Keratinocyte (primary cell): ENCODE results near the gene ZNF292. TPM values are rescaled to one million over a fixed set of nuclear protein-coding genes. Genes with fewer than 3 reads are reported as not detected.

Experiments used
- DNase-seq: peaks from one replicate; pipeline ENCODE4 v3.0.0-alpha.2; 2011; ENCODE audit warnings: low read depth, missing footprints, low spot score
- FAIRE-seq: peaks from 2 replicates; lab custom pipeline; 2011; peaks lifted over from hg19 to GRCh38; lab: Jason Lieb, UNC
- H2AFZ ChIP-seq: 2 replicates; pipeline ENCODE4 v1.6.0; 2012; ENCODE audit warnings: low read length, control low read depth, inconsistent platforms; ENCODE audit not compliant: control insufficient read depth
- H3K27ac ChIP-seq: 2 replicates; pipeline ENCODE4 v1.5.1; 2011; ENCODE audit warnings: low read length; ENCODE audit not compliant: control insufficient read depth, insufficient read depth
- H3K27me3 ChIP-seq: 3 replicates; pipeline ENCODE4 v1.6.0; 2011; ENCODE audit warnings: low read length; ENCODE audit not compliant: control insufficient read depth, insufficient read depth; ENCODE audit errors: extremely low read depth
- H3K36me3 ChIP-seq, 2 experiments: 2 replicates in 1 of 2; 3 replicates in 1 of 2; pipeline ENCODE4 v1.5.1; 2011; ENCODE audit warnings: low read length in 2 of 2, mild to moderate bottlenecking in 1 of 2; ENCODE audit not compliant: control insufficient read depth in 2 of 2, insufficient read depth in 2 of 2; ENCODE audit errors: extremely low read depth in 1 of 2
- H3K4me1 ChIP-seq: 3 replicates; pipeline ENCODE4 v1.5.1; 2011; ENCODE audit warnings: low read length; ENCODE audit not compliant: control insufficient read depth, insufficient read depth; ENCODE audit errors: extremely low read depth
- H3K4me2 ChIP-seq: 3 replicates; pipeline ENCODE4 v1.6.0; 2011; ENCODE audit warnings: low read depth, low read length; ENCODE audit not compliant: control insufficient read depth, insufficient read depth; ENCODE audit errors: extremely low read depth
- H3K4me3 ChIP-seq, 3 experiments: fragments of 200-600 bp in 1 of 3; sonication (generic) in 1 of 3; 2 replicates in 2 of 3; 3 replicates in 1 of 3; pipeline ENCODE4 v1.5.1; 2011 to 2016; ENCODE audit warnings: low read length in 3 of 3, mild to moderate bottlenecking in 3 of 3, control low read depth in 2 of 3, inconsistent platforms in 1 of 3, low read depth in 1 of 3, mixed read lengths in 1 of 3, mixed run types in 1 of 3, moderate library complexity in 1 of 3; ENCODE audit not compliant: control insufficient read depth in 2 of 3, insufficient read depth in 2 of 3; ENCODE audit errors: extremely low read depth in 1 of 3
- H3K79me2 ChIP-seq: 2 replicates; pipeline ENCODE4 v1.6.0; 2012; ENCODE audit warnings: low read length; ENCODE audit not compliant: control insufficient read depth, insufficient read depth
- H3K9ac ChIP-seq: 3 replicates; pipeline ENCODE4 v1.6.0; 2011; ENCODE audit warnings: low read length; ENCODE audit not compliant: control insufficient read depth, insufficient read depth; ENCODE audit errors: extremely low read depth
- H3K9me1 ChIP-seq: 3 replicates; pipeline ENCODE4 v1.6.0; 2011; ENCODE audit warnings: low read length; ENCODE audit not compliant: control insufficient read depth, insufficient read depth; ENCODE audit errors: extremely low read depth
- H3K9me3 ChIP-seq: 2 replicates; pipeline ENCODE4 v1.5.1; 2012; ENCODE audit warnings: low read depth, low read length; ENCODE audit not compliant: control insufficient read depth
- H4K20me1 ChIP-seq: 3 replicates; pipeline ENCODE4 v1.6.0; 2011; ENCODE audit warnings: low read length; ENCODE audit not compliant: control insufficient read depth, insufficient read depth; ENCODE audit errors: extremely low read depth
- CTCF ChIP-seq, 3 experiments: IDR thresholded peaks in 1 of 3; conservative IDR thresholded peaks in 1 of 3; optimal IDR thresholded peaks in 1 of 3; 2 replicates in 2 of 3; 3 replicates in 1 of 3; pipeline versions ENCODE3 to v1.5.1; 2011; ENCODE audit warnings: low read length in 3 of 3, mild to moderate bottlenecking in 3 of 3, moderate library complexity in 2 of 3, control low read depth in 1 of 3, inconsistent platforms in 1 of 3; ENCODE audit not compliant: insufficient read depth in 2 of 3; ENCODE audit errors: extremely low read depth in 1 of 3
- EZH2 ChIP-seq: IDR thresholded peaks from one replicate; pipeline ENCODE4 v1.6.1; 2012; ENCODE audit warnings: inconsistent platforms, mild to moderate bottlenecking, low read length, moderate library complexity
- dilution Hi-C: fragments of 300-500 bp; cut with MboI; formaldehyde crosslinking; loops from one replicate; pipeline ENCODE4 v1.7.0; 2020; ENCODE audit warnings: low sequenced_read_pairs; ENCODE audit not compliant: extremely low pct_ligation_motif_present
- polyA plus RNA-seq, 5 experiments: library from polyadenylated mRNA; depleted of rRNA in 3 of 5; stranded (reverse) in 3 of 5; stranded (forward) in 1 of 5; unstranded in 1 of 5; fragments of >200 nt; gene quantifications; 1 replicate in 1 of 5; 2 replicates in 3 of 5; 3 replicates in 1 of 5; pipeline versions ENCODE4 v1.2.1 to v1.2.3, GENCODE V29; 2011 to 2012; ENCODE audit warnings: missing spikeins in 2 of 5, low read depth in 1 of 5, low replicate concordance in 1 of 5

Gene ZNF292
- polyA plus RNA-seq, 1 donor (not counting 4 experiments of a cell fraction or from before 2014, with no cell fraction given), result 8.4 TPM

GRCh38 chr6:87257975-87258374 is 102.6 kb downstream of the ZNF292 start:
- no peaks in the 10 kb centered on the region for H4K20me1 ChIP-seq
- no peak overlapping the region for H3K4me2 ChIP-seq
- dilution Hi-C loops, result no loop called here
- FAIRE-seq (no peak), DNase-seq (no peak)
- H3K4me1 ChIP-seq, result no peaks in the 10 kb centered on the region
- H3K79me2 ChIP-seq, result no peaks in the 10 kb centered on the region
- H3K9me1 ChIP-seq, result no peaks in the 10 kb centered on the region
- peaks cover 10 to 16% of the 10 kb centered on the region in 2 experiments for H3K36me3 ChIP-seq
- no peak overlapping the region for H3K27ac ChIP-seq
- H3K9ac ChIP-seq, result no peak overlapping the region
- no peaks in the 10 kb centered on the region for H3K27me3 ChIP-seq
- H3K9me3 ChIP-seq, result no peaks in the 10 kb centered on the region
- no peak for TF ChIP-seq EZH2
- TF ChIP-seq CTCF (optimal IDR thresholded peaks at IDR 0.05 in 1 of 3, IDR thresholded peaks at IDR 0.05 in 1 of 3, conservative IDR thresholded peaks at IDR 0.05 in 1 of 3; ENCODE audit: extremely low read depth in 1 of 3, insufficient read depth in 2 of 3, low read length in 3 of 3), result no peak
- no peak overlapping the region for H2AFZ ChIP-seq
- no peak overlapping the region for H3K4me3 ChIP-seq

GRCh38 chr6:87259791-87260190 is 104.4 kb downstream of the ZNF292 start:
- no peak overlapping the region for H3K27ac ChIP-seq
- no peaks in the 10 kb centered on the region for H3K27me3 ChIP-seq
- H3K4me3 ChIP-seq, result no peak overlapping the region
- H3K4me2 ChIP-seq, result no peak overlapping the region
- H3K9ac ChIP-seq, result no peak overlapping the region
- no peaks in the 10 kb centered on the region for H4K20me1 ChIP-seq
- TF ChIP-seq EZH2 (no peak), CTCF (optimal IDR thresholded peaks at IDR 0.05 in 1 of 3, IDR thresholded peaks at IDR 0.05 in 1 of 3, conservative IDR thresholded peaks at IDR 0.05 in 1 of 3; ENCODE audit: extremely low read depth in 1 of 3, insufficient read depth in 2 of 3, low read length in 3 of 3) (no peak)
- H3K79me2 ChIP-seq, result no peaks in the 10 kb centered on the region
- DNase-seq (no peak), FAIRE-seq (no peak)
- dilution Hi-C loops, result no loop called here
- H3K36me3 ChIP-seq, result peaks cover 8 to 11% of the 10 kb centered on the region in 2 experiments
- no peaks in the 10 kb centered on the region for H3K4me1 ChIP-seq
- H3K9me1 ChIP-seq, result no peaks in the 10 kb centered on the region
- no peaks in the 10 kb centered on the region for H3K9me3 ChIP-seq
- H2AFZ ChIP-seq, result no peak overlapping the region
